Body of pancreas (tissue), 4 donors: Measurements from ENCODE around the gene COIL.

Source experiments
- CTCF ChIP-seq, 7 experiments: fragments of 450-650 bp in 4 of 7; fragments of 200-600 bp in 3 of 7; sonication (generic) in 3 of 7; IDR thresholded peaks; one replicate each; pipeline ENCODE4 v1.5.1; 2016 to 2019; ENCODE audit warnings: antibody characterized with exemption in 7 of 7
- POLR2A ChIP-seq, 3 donors: fragments of 450-650 bp; IDR thresholded peaks; one replicate each; pipeline ENCODE4 v1.6.1; 2016; ENCODE audit warnings: antibody characterized with exemption in 3 of 3, mild to moderate bottlenecking in 2 of 3

GRCh38 chr17:56890906-56891674 lies 69.8 kb downstream of the COIL start:
- no peak for TF ChIP-seq POLR2A (IDR thresholded peaks at IDR 0.05)
- no peak for TF ChIP-seq CTCF (IDR thresholded peaks at IDR 0.05)
